ENCODE measurements around the gene DEFB113.

Gene DEFB113

DNA sequence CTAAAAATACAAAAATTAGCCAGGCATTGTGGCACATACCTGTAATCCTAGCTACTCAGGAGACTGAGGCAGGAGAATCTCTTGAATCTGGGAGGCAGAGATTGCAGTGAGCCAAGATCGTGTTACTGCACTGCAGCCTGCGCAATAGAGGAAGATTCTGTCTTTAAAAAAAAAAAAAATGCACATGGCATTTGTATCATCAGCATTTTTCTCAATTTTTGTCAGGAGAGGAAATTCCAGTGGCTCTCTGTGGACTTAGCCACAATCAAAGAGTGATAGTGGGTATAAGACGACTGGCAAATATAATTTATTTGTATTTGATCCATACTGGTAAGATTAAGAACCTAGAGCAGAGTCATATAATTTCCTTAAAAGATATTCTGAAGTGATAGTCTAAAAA is 34.0 kb downstream of the DEFB113 start:
- DNase-seq (ENCODE audit: low spot score), result no peak

DNA sequence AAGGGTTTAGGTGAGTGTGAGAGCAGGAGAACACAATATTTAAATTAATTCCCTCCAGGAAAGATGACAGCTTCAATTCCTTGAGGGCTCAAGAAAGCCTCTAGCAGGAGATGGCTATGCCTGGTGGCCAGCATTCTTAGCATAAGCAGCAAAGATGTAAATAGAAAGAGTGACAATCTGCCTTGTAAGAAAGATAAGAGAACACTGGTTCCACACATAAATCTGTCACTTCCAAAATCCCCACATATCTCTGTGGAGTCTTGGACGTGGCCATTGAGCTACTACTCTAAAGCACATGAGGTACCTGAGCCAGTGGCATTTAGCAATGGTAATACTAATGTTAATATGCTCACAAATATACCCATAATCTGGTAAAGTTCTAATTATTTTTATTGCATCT is 34.7 kb downstream of the DEFB113 start:
- no peak for DNase-seq (ENCODE audit: low spot score)

DNA sequence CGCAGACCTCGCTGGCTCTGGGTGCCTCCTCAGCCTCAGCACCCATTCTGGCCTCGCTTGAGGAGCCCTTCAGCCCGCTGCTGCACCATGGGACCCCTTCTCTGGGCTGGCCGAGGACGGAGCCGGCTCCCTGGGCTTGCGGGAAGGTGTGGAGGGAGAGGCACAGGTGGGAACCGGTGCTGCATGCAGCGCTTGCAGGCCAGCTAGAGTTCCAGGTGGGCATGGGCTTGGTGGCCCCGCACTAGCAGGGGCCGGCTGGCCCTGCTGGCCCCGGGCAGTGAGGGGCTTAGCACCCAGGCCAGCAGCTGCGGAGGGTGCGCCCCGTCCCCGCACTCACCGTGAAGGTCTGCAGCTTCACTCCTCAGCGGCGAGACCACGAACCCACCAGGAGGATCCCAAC is 35.9 kb downstream of the DEFB113 start:
- DNase-seq (ENCODE audit: low spot score), result no peak

- no peak for DNase-seq (ENCODE audit: low spot score)
These were observed 40.1 kb downstream of the DEFB113 start for GRCh38 chr6:49929340-49929739.

DNA sequence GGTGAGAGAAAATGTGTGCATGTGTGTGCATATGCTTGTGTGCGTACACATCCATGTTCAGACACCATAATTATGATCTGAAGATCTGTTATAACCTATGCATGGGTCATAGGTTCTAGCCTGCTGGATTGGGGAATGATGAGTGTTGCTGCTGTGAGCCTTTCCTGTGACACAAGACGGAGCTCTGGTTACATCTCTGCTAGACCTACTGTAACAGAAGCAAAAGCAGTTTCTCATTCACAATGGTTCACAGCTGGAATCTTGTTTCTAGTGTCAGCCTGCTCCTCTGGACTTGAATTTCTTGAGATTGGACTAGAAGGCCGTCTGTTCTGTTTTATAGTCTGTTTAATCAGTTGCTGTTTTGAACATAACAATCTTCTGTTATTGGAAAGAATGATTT is 45.6 kb downstream of the DEFB113 start:
- DNase-seq (ENCODE audit: low spot score), result no peak

DNA sequence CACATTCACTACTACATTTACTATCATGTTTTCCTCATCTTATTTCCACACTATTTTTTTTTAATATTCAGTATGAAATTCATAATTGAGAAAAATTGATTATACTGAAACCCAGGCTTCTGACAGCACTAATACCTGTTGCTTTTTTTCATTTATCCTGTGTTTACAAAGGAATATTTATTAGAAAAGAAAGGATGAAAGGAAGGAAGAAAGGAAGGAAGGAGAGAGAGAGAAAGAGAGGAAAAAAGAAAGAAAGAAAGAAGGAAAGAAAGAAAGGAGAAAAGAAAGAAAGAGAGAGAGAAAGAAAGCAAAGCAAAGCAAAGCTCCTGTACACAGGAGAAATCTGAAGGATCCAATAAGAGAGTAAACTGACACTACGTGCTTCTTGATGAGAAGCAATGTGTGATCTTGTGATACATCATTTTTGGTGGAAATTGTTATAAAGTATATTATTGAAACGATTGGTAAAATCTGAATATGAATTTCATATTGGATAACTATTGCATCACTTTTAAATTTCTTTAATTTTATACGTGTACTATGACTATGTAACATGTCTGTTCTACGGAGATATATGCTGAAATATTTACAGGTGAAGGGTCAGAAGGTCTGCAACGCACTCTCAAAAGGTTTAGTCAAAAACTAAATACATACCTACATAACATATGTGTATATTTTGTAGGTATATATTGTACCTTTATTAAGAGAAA is 49.3 kb downstream of the DEFB113 start:
- no peak for DNase-seq (ENCODE audit: low spot score)

DNA sequence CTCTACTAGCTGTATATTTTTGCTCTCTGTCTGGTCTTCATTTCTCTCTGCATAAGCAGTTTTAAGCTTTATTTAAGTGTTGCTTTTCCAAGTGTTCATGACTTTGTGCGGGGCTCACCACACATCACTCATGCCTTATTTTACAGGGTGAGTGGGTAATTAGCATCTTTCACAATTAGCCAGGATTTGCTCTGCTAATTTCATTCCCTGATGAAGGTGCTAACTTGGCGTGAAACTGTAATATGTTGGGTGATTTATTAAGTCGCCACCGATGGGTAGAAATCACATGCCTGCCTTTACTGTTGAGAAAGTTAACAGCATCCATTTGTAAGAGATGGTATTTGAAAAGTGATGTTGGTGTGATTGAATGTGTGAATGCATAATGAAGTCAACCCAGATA is 50.2 kb downstream of the DEFB113 start:
- DNase-seq (ENCODE audit: low spot score), result no peak

DNA sequence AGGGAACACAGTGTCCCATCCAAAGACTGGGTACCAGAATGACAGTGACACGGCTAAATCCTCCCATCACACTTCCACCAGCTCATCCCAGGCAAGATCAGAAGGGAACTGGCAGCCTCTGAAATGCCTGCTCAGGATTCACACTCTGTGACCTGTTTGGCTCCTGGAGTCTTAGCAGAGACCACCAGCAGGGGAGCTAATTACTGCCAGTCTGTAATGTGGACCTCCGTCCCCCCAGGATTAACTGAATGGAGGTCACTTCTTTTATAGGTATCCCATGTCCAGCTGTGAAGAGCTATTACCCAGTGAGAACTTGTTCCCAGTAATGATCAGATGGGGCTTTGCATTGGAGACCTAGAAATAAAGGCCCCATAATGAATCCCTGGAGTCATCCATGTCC is 50.6 kb downstream of the DEFB113 start:
- no peak for DNase-seq (ENCODE audit: low spot score)

All from activated CD4-positive, alpha-beta T cell treated with anti-CD3 and anti-CD28 coated beads, Interleukin-2, Interleukin-4, amounts not matched to agents 100 ng/mL and 50 ng/mL, durations not matched to agents 16 hours and 8 hours (primary cell).